HT-29 (cell line): ENCODE measurements around the gene SGCB. TPM values are rescaled to one million over a fixed set of nuclear protein-coding genes. Genes with fewer than 3 reads are reported as not detected.
"Not testable (repeated sequence)": the region's sequence is repeated elsewhere in the genome, so short reads cannot be mapped to it uniquely, and the experiment has no call there.

Experiments used
- DNase-seq: peaks from one replicate; pipeline ENCODE4 v3.0.0-alpha.2; 2015; ENCODE audit warnings: low spot score
- total RNA-seq: library from RNA; depleted of rRNA; stranded (reverse); fragments of >200 nt; shearing (Covaris generic); gene quantifications from 2 replicates; pipeline ENCODE4 v1.2.3, GENCODE V29; 2014; rRNA removed

SGCB gene
- 1.7 and 1.9 TPM in 2 replicates for total RNA-seq

DNA sequence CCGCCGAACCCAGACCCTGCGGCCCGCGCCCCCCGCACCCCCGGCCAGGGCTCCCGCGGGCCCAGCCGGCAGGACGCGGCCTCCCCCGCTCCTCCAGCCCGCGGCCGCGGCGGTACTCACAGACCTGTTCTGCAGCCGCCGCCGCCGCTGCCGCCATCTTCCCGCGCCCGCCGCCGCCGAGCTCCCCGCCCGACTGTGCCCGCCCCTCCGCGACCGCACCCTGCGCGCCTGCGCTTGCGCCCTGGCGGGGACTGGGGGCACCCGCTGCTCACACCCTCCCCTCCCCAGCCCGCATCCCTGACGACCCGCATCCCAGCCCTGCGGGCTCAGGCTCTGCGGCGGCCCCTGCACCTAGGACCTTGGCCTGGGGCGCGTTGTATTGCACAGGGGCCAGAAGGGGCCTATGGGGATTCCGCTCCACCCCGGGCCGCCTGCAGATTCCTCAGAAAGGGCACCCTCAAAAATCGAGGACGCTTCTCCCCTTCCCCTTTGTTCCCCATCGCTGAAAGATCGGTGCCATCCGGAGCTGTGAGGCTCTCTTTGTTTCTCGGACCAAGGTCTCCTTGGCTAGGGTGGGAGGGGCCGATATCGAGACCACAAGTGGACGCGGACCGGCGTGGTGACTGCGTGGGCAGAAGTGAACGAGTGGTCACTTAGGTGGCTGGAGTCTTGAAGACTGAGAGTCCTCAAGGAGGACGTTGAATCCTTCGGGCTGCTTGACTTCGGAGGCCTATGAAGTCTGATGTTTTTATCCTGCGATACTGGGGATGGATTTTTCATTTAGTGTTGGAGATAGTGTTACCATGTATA lies at the start of gene SGCB:
TSS of gene SGCB (minus strand) at position 197 of the 810 bp plus-strand sequence. CDS start at position 157, 40 bp downstream.
- DNase-seq: no peak

DNA sequence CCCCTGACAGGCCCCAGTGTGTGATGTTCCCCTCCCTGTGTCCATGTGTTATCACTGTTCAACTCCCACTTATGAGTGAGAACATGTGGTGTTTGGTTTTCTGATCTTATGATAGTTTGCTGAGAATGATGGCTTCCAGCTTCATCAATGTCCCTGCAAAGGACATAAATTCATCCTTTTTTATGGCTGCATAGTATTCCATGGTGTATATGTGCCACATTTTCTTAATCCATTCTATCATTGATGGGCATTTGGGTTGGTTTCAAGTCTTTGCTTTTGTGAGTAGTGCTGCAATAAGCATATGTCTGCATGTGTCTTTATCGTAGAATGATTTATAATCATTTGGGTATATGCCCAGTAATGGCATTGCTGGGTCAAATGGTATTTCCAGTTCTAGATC lies 48.3 kb upstream of the SGCB start:
- not testable (repeated sequence) for DNase-seq

DNA sequence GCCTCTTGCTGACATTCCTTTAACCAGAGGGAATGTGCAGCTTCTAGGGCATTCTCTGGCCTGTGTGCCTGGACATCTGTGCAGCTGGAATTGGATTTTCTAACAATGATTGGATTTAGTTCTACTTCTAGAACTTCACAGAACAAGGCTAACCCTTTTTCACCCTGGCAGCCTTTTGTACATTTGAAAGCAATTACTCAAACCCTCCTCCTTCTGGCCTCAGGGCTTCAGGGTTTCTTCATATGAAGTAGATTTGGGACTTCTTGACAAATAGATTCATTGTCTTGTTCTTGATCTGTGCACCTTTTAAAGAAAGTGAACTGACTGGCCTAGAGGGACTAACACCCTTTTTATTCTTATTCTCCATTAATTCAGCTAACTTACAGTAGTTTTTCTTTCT lies 43.1 kb upstream of the SGCB start:
- DNase-seq: no peak

DNA sequence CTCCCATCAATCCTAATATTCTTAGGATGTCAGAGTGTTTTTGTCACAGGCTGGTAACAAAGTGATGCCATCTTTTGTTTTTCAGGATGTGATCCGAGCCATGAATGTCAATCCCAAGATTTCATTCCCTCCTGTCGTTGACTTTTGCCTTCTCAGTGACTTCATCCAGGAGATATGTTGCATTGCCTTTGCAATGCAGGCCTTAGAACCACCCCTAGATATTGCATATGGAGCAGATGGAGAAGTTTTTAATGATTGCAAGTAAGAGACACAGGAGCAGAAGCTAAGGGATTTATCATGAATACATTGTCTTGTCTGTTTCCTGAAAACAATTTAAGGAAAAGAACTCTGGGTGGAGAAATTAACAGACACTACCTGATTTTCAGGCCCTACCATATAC lies 41.6 kb upstream of the SGCB start:
- DNase-seq: no peak

DNA sequence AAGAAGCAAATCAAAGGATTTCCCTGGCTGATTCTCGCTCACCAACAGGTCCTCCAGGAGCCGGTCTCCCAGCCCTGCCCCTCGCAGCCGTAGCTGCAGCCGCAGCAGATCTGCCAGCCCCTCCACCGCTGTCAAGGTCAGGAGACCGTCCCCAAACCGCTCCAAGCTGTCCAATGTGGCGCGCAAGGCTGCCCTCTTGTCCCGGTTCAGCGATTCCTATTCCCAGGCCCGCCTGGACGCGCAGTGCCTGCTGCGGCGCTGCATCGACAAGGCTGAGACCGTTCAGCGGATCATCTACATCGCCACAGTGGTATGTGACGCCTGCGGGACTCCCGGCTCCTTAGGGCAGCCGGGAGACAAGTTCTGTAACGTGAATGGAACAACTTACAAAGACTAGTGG lies 38.6 kb upstream of the SGCB start:
- no peak for DNase-seq

DNA sequence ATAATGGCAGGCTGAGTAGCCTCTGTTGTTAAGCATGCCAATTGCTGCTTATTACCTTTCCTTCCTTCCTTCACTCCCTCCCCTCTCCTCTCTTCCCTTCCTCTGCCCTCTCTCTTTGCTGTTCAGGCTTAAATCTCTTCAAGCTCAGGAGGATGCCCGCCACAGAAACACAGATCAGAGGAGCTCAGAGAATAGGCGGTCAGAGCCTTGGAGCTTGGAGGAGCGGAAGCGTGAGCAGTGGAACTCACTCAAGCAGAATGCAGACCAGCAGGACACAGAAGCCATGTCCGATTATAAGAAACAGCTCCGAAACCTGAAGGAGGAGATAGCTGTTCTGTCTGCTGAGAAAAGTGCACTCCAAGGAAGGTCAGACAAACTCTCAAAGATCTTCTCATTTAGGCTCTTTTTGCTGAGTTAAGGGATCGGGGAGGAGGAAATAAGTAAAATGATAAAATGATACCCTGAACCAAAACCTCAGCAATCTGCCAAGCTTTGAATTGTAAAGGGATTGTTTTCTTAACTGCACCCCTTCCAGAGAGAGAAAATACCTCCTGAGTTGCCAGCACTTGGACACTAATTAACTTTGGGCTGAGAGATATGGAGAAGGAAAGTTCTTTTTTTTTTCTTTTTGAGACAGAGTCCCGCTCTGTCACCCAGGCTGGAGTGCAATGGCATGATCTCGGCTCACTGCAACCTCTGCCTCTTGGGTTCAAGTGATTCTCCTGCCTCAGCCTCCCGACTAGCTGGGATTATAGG lies 33.9 kb upstream of the SGCB start:
- no peak for DNase-seq

DNA sequence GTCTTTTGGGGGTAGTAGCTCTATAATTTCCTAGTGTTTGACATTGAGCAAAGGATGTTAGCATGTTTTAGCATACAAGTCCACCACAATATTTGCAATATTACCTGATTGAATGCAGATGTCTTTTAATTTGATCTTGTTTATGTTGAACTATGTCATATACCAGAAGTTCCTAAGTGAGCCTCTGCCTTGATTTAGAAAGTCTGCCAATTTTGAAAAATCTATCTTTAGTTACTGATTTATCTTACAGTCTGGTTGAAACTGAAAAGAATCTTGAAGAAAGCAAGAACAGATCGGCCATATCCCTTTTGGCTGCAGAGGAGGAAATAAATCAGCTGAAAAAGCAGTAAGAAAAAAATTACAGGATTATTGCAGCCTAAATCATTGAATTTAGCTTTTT lies 31.5 kb upstream of the SGCB start:
- no peak for DNase-seq

DNA sequence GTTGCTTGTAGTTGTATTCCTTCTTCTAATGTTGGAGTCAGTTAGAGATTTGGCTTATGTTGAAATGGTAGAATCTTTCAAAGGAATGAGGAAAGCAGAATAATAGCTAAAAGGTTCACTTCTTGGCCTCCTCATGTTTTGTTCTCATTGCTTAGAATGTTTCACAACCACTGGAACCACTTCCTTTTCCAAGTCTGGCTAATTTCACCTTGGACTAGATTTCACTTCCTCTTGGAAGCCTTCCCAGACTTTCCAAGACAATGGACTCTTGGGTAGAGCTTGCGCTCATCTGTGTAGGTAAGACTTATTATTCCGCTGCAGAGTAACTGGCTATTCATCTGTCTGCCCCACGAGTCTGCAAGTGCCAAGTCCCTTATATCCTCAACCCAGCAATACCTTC lies 21.3 kb upstream of the SGCB start:
- peak; percentile 85 for DNase-seq

DNA sequence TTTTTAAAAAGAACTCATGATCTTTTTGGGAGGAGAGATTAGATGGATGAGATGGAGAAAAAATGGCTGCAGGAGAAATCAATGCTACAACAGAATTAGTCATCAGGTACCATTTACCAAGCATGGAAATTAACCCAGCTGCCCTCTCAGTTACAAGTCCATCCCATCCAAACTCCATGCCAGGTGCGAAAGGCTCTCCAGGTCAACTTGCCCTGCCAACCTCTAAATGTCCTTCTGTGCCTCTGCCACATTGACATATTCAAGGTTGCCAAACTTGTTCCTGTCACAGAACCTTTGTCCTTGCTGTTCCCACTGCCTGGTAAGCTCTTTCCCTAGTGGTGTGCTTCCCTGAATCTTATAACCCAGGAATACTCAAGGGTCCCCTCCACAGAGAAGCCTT lies 20.2 kb upstream of the SGCB start:
- DNase-seq: no peak

- no peak for DNase-seq
Measured at GRCh38 chr4:52057196-52057595, 19.1 kb upstream of the SGCB start.

DNA sequence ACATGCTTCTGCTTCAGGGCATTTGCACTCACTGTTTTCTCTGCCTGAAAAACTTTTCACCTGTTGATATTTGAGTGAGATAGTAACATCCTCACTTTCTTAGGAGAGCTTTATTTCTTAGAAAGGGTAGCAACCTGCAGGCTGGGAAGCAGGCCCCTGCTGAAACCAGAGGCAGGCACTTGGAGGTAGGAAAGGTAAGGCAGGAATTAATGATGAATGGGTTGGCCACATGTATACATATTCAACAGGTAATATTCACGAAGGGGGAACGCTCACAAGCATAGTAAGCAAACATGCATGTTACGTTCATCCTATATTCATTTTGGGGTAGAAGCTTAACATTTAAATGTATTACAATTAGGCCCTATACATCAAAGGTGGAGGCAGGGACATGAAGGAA lies 16.2 kb upstream of the SGCB start:
- DNase-seq: no peak

DNA sequence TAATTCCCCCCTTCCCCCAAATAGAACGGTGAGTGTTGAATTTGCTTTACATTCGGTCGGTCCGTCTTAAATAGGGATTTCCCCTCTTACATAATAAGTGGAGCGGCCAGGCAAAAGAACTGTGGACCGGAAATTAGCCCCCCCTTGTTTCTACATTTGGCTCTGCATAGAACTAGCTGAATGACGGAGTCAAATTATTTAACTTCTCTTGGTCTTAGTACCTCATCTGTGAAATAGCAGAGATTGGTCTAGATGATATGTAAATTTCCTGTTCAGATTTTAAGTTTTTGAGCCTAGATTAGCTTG lies 14.3 kb upstream of the SGCB start:
- DNase-seq: no peak

DNA sequence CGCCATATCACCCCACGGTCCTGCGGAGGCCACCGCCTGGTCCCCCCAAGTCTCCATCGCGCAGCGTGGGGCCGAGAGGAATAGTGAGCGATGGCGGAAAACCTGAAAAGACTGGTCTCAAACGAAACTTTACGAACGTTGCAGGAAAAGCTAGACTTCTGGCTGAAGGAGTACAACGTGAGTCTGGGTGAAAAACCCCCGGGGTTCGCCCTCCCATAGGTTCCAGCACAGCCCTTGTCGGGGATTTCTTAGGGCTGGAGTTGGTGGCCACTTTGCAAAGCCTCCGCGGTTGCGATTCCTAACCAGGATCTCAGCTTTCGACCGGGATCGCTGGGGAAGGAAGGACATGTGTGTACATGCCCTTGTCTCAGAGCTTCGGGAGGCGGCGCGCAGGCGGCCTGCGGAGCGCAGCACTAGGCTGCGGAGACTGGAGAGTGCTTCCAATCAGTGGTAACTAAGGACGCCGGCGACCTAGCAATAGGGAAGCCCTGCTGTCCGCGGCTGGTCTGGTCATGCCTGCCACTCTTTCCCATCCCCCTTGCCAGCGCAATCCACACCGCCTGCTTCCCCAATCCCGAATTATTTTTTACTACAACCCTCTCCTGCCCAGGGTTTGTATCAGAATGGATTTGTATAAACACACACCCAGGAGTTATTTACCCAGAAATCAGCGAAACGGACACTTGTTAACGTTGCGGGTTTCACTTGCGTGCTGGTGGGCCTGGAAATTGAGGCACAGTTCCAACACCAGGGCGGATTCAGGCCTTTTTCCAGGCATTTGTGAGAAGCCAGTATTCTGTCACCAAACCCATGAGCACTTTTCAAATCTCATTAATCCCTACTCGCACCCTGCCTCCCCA lies 13.7 kb upstream of the SGCB start:
- no peak for DNase-seq

DNA sequence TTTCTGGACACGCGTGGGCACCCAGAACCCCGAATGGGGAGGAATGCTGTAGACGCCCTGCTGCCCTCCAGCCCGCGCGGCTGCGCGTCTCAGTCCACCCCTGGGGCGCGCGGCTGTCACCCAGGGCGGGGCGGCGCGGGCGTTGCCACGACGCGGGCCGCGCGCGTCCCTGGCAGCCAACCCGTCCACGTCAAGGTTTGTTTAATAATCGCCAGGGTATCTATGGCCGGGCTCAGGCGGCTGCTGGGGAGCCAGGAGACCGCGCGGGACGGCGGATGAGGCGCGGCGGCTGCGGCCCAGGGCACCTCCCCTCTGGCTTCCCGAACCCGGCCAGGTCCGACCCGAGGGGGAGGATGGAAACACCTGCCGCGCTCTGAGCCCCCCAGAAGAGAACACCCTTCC lies 13.1 kb upstream of the SGCB start, which contains the start of gene SPATA18:
TSS of gene SPATA18 (plus strand) at position 92 of the 402 bp plus-strand sequence. CDS start 401 bp downstream, outside the sequence.
- DNase-seq: no peak

DNA sequence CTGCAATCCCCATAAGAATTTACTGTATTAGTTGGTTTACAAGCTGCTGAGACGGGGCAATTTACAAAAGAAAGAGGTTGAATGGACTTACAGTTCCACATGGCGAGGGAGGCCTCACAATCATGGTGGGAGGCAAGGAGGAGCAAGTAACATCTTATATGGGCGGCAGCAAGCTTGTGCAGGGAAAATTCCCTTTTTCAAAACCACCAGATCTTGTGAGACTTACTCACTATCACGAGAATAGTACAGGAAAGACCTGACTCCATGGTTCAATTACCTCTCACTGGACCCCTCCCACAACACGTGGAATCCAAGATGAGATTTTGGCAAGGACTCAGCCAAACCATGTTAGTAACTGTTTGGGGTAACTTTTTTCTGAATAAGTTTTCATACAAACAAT lies 11.2 kb upstream of the SGCB start:
- no peak for DNase-seq

DNA sequence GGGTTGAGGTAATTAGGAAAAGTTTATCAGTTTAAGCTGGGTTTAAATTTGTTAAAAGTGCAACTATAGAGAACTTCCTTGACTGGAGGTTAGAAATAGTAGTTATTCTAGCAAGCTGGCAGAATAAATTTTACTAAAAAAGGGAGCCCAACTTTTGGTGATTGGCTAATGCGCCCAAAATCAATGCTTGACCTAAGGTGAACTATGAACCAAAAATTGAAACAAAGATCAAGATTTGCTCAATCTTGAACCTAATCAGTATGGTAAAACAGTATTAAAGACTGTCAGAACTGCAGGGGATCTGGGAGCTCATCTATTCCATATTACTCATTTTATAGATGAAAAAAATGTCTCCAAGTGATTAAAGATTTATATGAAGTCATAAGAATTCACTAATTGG lies 6.9 kb upstream of the SGCB start:
- DNase-seq: no peak

DNA sequence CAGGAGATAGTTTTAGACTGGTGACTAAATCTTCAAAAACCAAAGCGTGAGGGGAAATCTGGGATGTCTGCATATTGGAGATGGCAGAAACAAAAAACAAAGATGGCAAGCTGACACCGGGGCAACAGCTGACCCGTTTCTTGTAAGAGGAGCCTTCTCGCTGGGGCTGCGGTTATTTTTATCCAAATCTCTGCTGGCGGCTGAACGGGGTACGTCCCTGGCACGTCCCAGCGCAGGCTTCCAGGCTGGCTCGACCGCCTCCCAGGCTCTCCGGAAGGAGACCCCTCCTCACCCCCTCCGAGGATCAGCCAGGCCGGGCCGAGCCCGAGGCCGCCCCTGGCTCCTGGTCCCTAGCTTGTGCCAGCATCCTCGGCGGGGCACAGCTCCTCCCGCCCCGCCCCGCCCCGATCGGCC lies 403 bp downstream of the SGCB start:
- no peak for DNase-seq

DNA sequence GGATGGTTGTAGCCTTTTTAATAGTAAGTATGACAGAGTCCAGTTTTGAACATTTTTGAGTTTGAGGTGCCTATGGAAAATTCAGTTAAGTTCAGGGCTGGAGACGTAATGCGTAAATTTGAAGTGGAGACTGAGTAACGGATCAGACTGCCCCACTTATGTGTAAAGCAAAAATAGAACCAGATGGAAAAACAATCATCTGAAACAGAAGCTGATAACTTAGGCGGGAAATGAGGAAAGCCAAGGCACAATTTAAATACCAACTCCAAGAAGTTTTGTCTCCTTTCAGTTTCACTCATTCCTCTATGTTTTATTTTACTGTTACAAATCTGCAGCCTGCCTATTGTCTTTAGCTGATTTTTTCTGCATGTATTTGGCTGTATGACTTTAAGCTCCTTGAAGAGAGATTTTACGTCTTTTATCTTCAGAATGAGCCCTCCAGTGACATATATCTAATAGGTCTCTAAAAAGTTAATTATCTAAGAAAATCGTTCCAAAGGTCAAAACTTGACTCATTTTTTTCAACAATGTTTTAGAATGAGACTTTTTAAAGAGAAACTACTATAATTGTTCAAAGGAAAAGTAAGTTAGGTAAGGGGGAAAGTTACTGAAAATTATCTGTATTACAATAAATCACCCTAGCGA lies 1.1 kb downstream of the SGCB start:
- no peak for DNase-seq

- no peak for DNase-seq
Measured at GRCh38 chr4:52035190-52035589, 2.9 kb downstream of the SGCB start.

- no peak for DNase-seq
Measured at GRCh38 chr4:52032005-52032404, 6.1 kb downstream of the SGCB start.

- DNase-seq: peak; percentile 18
Measured at GRCh38 chr4:52028970-52029369, 9.1 kb downstream of the SGCB start.
